ENCODE measurements around the gene ASCC3. TPM values are rescaled to one million over a fixed set of nuclear protein-coding genes. Genes with fewer than 3 reads are reported as not detected.

Gene ASCC3
- total and polyA plus RNA-seq, 2 experiments from 2014 or later, result 92.9 to 129 TPM

DNA sequence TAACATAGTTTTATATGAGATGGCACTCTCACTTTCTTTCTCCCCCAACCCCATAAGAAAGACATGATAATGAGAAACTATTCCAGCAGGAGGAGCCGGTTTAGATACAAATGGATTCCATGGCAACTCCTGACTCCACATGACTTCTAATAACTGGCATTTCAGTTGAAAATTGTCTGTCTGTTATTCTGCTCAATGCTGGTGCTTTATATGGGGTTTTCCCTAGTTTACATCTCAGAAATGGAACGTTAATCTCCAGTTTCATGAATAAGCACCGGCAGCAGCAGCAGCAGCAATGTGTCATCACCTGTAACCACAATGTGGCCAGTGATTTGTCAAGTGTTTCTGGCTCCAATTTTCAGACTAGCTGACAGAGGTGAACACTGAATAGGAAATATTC lies 408.5 kb downstream of the ASCC3 start:
- ATAC-seq (no peak), DNase-seq (ENCODE audit: low spot score) (peak; percentile 23)
- Mint-ChIP-seq H3K9me3 (no peaks in the 10 kb centered on the region; the same call in 2 of the 3 replicates), H3K27ac (no peak overlapping the region), H3K27me3 (ENCODE audit: insufficient read depth, low read depth, poor library complexity) (peaks cover 42% of the 10 kb centered on the region), H3K36me3 (ENCODE audit: low read depth) (no peaks in the 10 kb centered on the region; the same call in 2 of the 3 replicates), H3K4me3 (no peak overlapping the region), H3K4me1 (peaks cover 14% of the 10 kb centered on the region)
- Histone ChIP-seq H3K4me1 (ENCODE audit: insufficient read depth) (peaks cover 10% of the 10 kb centered on the region; the same call in 1 of the 2 replicates), H3K4me3 (no peak overlapping the region), H3K9me2 (ENCODE audit: insufficient read depth) (no peaks in the 10 kb centered on the region), H3K79me2 (replicated peaks; ENCODE audit: insufficient read depth) (no peaks in the 10 kb centered on the region), H3K27me3 (ENCODE audit: insufficient read depth) (peaks cover 60% of the 10 kb centered on the region), H3K4me2 (no peak overlapping the region), H3F3A (replicated peaks; ENCODE audit: low read depth) (0 out of 2 replicates have a peak, but pooled peaks cover 7% of the 10 kb centered on the region), H3K27ac (ENCODE audit: low read depth) (no peak overlapping the region), H3K36me3 (ENCODE audit: insufficient read depth) (no peaks in the 10 kb centered on the region), H2AFZ (no peak overlapping the region), H4K20me1 (replicated peaks; ENCODE audit: insufficient read depth) (0 out of 2 replicates have a peak, but pooled peaks cover 22% of the 10 kb centered on the region)
- no peak for TF ChIP-seq REST (IDR thresholded peaks at IDR 0.05; ENCODE audit: unreplicated experiment)
- no peak for TF ChIP-seq ETS1 (IDR thresholded peaks at IDR 0.05)
- TF ChIP-seq, protein P1, sequence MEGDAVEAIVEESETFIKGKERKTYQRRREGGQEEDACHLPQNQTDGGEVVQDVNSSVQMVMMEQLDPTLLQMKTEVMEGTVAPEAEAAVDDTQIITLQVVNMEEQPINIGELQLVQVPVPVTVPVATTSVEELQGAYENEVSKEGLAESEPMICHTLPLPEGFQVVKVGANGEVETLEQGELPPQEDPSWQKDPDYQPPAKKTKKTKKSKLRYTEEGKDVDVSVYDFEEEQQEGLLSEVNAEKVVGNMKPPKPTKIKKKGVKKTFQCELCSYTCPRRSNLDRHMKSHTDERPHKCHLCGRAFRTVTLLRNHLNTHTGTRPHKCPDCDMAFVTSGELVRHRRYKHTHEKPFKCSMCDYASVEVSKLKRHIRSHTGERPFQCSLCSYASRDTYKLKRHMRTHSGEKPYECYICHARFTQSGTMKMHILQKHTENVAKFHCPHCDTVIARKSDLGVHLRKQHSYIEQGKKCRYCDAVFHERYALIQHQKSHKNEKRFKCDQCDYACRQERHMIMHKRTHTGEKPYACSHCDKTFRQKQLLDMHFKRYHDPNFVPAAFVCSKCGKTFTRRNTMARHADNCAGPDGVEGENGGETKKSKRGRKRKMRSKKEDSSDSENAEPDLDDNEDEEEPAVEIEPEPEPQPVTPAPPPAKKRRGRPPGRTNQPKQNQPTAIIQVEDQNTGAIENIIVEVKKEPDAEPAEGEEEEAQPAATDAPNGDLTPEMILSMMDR (conservative IDR thresholded peaks at IDR 0.05; ENCODE audit: low read depth in 2 of 2), result peak in 1 of 2 experiments; percentile 12; a peak in 1 of 4 replicates
- no peak for TF ChIP-seq EZH2phosphoT487 (IDR thresholded peaks at IDR 0.05; ENCODE audit: unreplicated experiment)
- no peak for TF ChIP-seq STAT1 (IDR thresholded peaks at IDR 0.05; ENCODE audit: unreplicated experiment)
- TF ChIP-seq JUNB (IDR thresholded peaks at IDR 0.05; ENCODE audit: unreplicated experiment), result no peak
- no peak for TF ChIP-seq CREB1 (CRISPR knock-in tag; IDR thresholded peaks at IDR 0.05; ENCODE audit: low read depth)

DNA sequence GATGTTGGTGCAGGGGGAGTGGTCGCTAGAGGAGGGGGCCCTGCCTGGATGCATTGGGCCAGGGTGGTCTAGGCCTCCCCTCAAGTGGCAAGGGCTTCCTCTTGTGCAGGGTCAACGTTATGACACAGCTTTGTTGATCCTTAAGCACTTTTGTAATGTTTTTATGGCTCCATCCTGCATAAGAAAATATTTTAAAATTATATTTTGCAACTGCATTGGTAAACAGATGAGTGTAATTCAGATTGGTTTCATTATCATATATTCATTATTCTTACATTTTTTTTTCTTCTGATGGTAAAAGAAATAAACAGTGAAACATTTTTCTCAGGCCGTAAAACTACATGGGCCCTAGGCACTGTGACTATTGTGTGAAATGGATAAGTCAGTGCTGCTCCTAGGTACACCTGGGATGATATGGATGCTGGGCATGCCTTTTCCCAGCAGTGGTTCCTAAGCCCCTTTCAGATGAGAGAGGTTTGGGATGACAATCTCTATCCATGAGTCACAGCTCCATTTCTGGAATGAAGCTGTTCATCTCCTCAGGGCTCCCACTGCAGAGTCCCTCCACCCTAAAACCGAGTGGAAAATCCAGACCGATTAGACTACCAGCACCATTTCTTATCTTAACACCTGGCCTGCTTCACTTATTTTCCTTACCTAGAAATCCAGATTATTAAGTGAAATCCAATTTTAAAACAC lies 410.6 kb downstream of the ASCC3 start:
- H3K4me3 Mint-ChIP-seq, result no peak overlapping the region
- DNase-seq (ENCODE audit: low spot score) (no peak), ATAC-seq (no peak)
- no peaks in the 10 kb centered on the region; the same call in 2 of the 3 replicates for H3K9me3 Mint-ChIP-seq
- Histone ChIP-seq H3K79me2 (replicated peaks; ENCODE audit: insufficient read depth) (no peaks in the 10 kb centered on the region), H3K9me2 (ENCODE audit: insufficient read depth) (no peaks in the 10 kb centered on the region), H2AFZ (no peak overlapping the region), H4K20me1 (replicated peaks; ENCODE audit: insufficient read depth) (peaks cover 32% of the 10 kb centered on the region), H3K4me2 (no peak overlapping the region), H3K27me3 (ENCODE audit: insufficient read depth) (peaks cover 81% of the 10 kb centered on the region), H3K4me1 (ENCODE audit: insufficient read depth) (peaks cover 28% of the 10 kb centered on the region), H3F3A (replicated peaks; ENCODE audit: low read depth) (peaks cover 21% of the 10 kb centered on the region), H3K36me3 (ENCODE audit: insufficient read depth) (no peaks in the 10 kb centered on the region), H3K27ac (ENCODE audit: low read depth) (no peak overlapping the region), H3K4me3 (no peak overlapping the region)
- no peaks in the 10 kb centered on the region; the same call in 2 of the 3 replicates for H3K36me3 Mint-ChIP-seq (ENCODE audit: low read depth)
- H3K27ac Mint-ChIP-seq, result no peak overlapping the region
- peaks cover 34% of the 10 kb centered on the region for H3K4me1 Mint-ChIP-seq
- peaks cover 60% of the 10 kb centered on the region for H3K27me3 Mint-ChIP-seq (ENCODE audit: insufficient read depth, low read depth, poor library complexity)
- TF ChIP-seq ETS1 (IDR thresholded peaks at IDR 0.05) (no peak), ZNF114 (CRISPR knock-in tag; IDR thresholded peaks at IDR 0.05) (no peak), POLR2AphosphoS5 (IDR thresholded peaks at IDR 0.05; ENCODE audit: low read depth) (no peak)

All from GM23338 (cell line).